Measurements from ENCODE around the gene CARS2.

DNA sequence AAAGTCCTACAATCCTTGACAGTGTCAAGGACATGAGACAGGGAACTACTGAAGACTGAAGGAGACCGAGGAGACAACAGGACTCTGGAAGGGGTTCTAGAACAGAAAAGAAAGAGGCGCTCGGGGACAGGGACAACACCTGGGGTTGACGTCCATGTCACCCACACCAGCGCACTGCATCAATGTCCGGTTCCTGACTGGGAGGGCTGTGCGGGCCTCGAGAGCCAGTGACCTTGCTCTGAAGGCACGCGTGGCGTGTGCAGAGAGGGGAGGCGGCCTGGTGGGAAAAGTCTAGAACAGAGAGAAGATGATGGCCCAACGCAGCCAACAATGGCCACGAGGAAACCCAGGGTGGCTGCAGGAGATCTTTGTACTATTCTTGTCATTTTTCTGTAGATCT lies 5.7 kb downstream of the CARS2 start:
- TF ChIP-seq, protein P1, sequence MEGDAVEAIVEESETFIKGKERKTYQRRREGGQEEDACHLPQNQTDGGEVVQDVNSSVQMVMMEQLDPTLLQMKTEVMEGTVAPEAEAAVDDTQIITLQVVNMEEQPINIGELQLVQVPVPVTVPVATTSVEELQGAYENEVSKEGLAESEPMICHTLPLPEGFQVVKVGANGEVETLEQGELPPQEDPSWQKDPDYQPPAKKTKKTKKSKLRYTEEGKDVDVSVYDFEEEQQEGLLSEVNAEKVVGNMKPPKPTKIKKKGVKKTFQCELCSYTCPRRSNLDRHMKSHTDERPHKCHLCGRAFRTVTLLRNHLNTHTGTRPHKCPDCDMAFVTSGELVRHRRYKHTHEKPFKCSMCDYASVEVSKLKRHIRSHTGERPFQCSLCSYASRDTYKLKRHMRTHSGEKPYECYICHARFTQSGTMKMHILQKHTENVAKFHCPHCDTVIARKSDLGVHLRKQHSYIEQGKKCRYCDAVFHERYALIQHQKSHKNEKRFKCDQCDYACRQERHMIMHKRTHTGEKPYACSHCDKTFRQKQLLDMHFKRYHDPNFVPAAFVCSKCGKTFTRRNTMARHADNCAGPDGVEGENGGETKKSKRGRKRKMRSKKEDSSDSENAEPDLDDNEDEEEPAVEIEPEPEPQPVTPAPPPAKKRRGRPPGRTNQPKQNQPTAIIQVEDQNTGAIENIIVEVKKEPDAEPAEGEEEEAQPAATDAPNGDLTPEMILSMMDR (IDR thresholded peaks at IDR 0.05; ENCODE audit: borderline replicate concordance, extremely low read depth, low read length, poor library complexity, severe bottlenecking), result no peak
- TF ChIP-seq EZH2 (IDR thresholded peaks at IDR 0.05; ENCODE audit: borderline replicate concordance, low read depth, low read length, severe bottlenecking), result no peak

Data from DND-41 (cell line).